Occipital lobe (tissue), 2 donors: ENCODE results near the gene DCANP1. TPM values are rescaled to one million over a fixed set of nuclear protein-coding genes. Genes with fewer than 3 reads are reported as not detected.
A peak's percentile ranks its signal among the peaks of the same experiment; 100 is the strongest.
"Not testable (repeated sequence)": the region's sequence is repeated elsewhere in the genome, so short reads cannot be mapped to it uniquely, and the experiment has no call there.

Source experiments
- DNase-seq: peaks from one replicate; lab custom pipeline; 2025; lab: John Stamatoyannopoulos, UW
- total RNA-seq: library from RNA; depleted of rRNA; stranded (reverse); fragments of >200 nt; gene quantifications from one replicate; pipeline ENCODE4 v1.2.3, GENCODE V29; 2014

DCANP1 gene
- total RNA-seq: not detected

DNA sequence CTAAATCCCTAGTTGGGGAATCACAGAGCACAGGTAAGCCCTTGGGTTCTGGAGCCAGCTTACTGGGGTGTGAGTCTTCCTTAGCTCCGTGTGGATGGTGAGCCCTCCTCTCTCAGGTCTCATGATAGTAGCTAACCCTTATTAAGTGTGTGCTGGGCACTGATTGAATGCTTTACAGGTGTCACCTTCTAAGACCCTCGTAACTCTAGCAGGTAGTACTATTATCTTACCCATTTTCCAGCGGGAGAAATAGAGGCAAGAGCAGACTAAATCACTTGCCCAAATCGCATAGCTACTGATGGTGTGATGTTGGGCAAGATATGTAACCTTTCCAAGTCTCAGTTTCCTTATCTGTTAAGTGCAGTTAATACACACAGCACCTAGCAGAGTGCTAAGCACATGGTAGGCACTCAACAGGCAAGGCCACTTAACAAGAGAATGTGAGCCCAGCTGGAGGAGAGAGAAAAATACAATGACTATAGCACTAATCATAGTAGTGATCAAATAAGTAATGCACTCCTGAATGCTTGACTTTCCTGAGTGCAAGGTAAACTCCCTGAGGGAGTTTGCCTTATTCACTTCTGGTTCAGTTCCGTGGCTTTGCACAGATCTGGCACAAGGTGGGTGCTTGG is at the start of gene DCANP1:
DCANP1 (minus strand) TSS at position 51 of the 632 bp plus-strand sequence. CDS start 240 bp downstream, outside the sequence.
- no peak for DNase-seq

- DNase-seq: not testable (repeated sequence)
Observed at GRCh38 chr5:135495531-135495930, 48.4 kb upstream of the DCANP1 start.

DNA sequence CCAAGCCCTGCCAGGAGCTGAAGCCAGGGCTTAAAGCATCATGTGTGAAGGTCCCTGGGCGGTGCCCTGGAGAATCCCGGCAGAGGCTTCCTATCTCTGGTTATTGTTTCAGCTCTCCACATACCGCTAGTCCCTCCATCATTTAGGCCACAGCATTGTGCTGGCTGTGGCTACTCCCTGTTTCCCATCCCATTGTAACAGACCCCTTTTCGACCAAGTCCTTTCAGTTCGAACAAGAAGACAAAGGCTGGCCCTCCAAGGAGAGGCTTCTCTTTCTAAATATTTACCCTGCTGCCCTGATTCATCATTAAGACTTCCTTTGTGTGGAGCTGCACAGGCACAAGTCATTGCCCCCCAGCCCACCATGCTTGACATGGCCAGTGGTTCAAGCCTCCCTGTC is 47.0 kb upstream of the DCANP1 start:
- no peak for DNase-seq

- DNase-seq: no peak
Observed at GRCh38 chr5:135493406-135494180, 46.4 kb upstream of the DCANP1 start.

DNA sequence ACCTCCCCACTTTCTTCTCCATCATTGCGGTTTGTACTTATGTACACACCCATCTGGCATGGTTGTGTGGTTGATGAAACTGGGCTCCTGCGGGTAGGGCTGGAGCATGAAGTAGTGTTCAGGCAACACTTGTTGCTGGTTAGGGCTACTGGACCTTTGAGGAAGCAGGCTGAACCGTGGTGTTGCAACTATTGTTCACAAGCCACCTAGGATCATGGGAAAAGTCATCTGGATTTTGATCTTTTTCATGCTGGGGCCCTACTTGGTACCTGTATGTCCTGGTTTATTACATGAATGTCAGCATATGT is 45.1 kb upstream of the DCANP1 start:
- no peak for DNase-seq

DNA sequence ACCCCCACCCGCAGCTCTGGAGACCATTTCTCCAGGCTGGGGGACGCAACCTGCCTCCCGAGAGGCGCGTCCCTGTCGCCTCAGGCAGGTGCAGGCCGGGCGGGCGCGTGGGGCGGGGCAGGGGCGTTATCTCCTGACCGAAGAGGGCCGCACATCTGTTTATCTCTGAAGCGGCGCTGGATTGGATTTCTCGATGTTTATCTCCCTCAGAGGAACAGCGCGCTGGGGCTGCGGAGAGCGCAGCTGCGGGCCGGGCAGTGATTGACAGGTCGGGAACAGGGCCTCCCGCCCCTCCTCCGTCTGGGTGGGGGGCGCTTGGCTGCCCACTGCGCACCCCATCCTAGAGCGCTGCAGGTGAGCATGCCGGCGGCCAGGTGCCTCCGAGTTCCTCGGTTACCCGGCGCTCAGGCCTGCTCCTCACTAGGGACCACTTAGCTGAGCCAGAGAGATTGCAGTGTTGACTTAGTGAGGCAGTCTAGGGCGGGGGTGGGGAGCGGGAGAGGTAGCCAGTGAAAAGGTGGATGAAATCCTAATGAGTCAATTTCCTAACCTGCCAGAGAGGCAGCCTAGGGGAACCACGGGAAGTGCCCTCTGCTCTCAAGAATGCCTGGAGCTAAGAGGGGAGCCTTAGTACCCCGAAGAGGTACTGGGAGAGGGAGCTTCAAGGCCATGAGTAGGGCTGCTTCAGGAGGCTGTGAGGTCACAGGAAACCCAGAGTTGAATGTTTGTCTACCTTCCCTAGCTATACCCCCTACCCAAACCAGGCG is 44.6 kb upstream of the DCANP1 start:
- DNase-seq: no peak

- DNase-seq: no peak
Observed at GRCh38 chr5:135491038-135491551, 43.9 kb upstream of the DCANP1 start.

GRCh38 chr5:135490245-135491037 is 43.3 kb upstream of the DCANP1 start:
- DNase-seq: no peak

DNA sequence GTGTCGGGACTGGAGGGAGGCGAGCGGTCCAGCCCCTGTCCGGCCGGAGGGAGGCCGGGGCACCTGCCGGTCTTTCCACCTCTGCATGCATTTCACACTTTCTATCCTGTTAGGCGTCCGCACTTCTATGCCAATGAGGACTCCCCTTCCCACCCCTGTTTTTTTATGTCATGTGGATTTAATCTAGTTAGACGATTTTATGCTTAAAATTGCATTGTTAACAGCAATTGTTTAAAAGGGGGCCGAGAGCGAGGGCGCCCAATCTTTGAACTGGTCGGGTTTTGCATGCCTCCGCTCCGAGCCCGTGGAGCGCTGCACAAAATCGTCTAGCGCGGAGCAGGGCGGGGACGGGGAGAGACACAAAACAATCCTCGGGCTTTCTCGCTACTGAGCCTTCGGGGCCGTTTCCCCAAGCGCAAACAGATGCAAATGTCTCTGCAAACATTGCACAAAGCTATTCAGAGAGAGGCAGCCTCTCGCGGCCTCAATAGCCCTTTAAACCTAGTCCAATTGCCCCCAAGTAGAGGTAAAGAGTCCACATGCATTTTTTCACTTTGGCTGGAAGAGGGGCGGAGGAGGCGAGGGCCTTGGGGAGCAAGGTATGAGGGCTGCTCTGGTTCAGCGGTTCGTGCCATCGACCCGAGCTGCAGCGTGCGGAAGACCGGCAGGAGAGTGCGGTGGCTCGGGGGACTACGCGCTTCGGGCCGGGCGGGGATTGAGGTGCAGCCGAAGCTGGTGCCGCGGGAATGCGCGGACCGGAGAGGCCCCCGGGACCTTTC is 42.5 kb upstream of the DCANP1 start:
- DNase-seq: no peak

GRCh38 chr5:135488727-135489465 is 41.7 kb upstream of the DCANP1 start:
- DNase-seq: peak; percentile 21

- DNase-seq: no peak
Observed at GRCh38 chr5:135487839-135488514, 40.8 kb upstream of the DCANP1 start.

- no peak for DNase-seq
Observed at GRCh38 chr5:135487037-135487395, 39.9 kb upstream of the DCANP1 start.

DNA sequence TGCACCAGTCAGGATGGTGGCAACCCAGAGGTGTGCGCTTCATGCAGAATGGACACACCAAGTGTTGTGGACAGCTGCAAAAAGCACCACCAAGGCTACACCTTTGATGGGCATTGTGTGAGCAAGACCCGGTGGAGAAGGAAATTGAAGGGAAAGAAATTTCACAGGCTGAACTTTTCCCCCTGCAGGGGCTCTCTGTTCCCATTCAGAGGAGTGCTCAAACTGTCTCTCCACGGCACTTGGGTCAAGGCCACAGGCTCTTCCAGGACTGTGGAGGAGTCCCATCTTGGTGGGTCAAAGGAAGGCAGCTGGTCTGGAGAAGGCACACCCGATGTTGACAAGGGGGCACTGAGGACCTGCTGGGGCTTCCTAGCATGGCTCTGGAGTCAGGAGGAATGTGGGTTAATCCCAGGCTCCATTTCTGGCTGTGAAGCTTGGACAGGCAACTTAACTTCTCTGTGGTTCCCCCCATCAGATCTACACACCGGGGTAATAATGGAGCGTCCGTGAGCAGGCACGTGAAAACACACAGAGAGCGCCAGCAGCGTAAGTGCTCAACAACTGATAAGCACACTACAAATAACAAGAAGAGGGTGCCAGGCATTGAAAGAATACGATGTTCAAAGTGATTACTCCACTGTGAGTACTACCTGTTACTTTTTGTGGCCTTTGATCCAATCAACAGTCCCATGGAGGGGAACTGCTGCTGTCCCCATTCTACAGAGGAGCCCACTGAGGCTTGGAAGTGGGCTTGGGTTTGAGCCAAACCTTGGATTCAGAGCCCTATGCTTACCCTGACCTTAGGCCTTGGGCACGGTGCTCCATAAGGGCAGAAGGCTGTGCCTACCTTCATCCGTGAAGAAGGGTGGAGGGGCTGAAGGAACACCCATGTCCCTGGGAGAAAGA is 39.2 kb upstream of the DCANP1 start:
- no peak for DNase-seq

DNA sequence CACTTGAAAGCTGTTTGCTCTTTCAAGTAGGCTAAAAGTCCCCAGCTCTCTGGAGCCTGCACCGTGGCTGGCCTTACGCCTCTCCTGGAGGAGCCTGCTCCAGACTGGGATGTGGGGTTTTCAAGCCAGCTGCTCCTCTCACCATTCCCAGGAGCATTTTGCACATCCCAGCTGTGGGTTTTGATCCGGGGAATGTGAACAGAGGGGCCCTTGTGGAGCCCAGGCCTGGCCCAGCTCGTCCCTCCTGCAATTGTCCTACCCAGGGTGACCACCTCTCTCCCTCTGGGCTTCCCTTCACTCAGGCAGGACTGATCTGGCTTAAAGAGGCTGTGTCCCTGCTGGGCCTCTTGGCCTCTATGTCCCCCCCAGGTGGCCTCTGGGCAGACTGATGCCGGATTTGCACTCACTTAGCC is 37.5 kb upstream of the DCANP1 start:
- no peak for DNase-seq

- DNase-seq: no peak
Observed at GRCh38 chr5:135483254-135483653, 36.1 kb upstream of the DCANP1 start.

DNA sequence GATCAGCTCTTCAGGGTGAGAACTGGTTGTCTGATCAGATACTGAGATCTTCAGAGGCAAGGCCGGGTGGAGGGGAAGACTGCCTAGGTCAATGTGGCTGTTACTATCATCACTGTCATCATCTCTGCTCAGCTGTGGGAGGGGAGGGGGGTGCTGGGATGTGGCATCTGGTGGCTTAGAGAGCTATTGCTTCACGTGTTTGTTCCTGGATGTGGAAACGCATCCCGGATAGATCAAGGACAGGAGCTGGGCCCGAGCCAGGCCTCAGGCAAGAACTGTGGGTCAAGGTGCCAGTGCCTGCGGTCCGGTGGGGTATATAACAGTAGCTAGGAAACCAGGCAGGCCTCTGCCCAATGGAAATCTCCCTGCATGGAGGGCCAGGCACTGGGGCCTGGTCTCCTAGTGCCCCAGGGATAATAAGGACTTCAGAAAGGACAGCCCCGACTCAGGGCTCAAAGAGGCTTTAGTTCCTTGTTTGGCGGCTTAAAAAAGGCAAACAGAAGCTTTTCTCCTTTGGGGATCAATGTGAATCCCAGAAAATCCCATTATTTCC is 35.3 kb upstream of the DCANP1 start:
- no peak for DNase-seq

DNA sequence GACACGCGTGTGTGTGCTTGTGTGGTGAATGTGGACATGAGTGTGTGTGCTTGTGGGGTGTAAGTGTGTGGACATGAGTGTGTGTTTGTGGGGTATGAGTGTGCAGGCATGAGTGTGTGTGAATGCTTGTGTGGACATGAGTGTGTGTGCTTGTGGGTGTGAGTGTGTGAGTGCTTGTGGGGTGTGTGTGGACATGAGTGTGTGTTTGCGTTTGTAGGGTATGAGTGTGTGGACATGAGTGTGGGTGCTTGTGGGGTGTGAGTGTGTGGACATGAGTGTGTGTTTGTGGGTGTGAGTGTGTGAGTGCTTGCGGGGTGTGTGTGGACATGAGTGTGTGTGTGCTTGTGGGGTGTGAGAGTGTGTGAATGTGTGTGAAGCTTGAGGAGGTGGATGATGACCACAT is 34.8 kb upstream of the DCANP1 start:
- DNase-seq: no peak

- DNase-seq: no peak
Observed at GRCh38 chr5:135481387-135481786, 34.2 kb upstream of the DCANP1 start.
